ENCODE data around the gene KATNAL1.
"Not testable (repeated sequence)": the region's sequence is repeated elsewhere in the genome, so short reads cannot be mapped to it uniquely, and the experiment has no call there.

The KATNAL1 gene

GRCh38 chr13:30292325-30292724 is 15.0 kb downstream of the KATNAL1 start:
- no peak for DNase-seq (ENCODE audit: low read depth)

GRCh38 chr13:30290812-30291436 is 16.4 kb downstream of the KATNAL1 start:
- no peak for DNase-seq (ENCODE audit: low read depth)

DNA sequence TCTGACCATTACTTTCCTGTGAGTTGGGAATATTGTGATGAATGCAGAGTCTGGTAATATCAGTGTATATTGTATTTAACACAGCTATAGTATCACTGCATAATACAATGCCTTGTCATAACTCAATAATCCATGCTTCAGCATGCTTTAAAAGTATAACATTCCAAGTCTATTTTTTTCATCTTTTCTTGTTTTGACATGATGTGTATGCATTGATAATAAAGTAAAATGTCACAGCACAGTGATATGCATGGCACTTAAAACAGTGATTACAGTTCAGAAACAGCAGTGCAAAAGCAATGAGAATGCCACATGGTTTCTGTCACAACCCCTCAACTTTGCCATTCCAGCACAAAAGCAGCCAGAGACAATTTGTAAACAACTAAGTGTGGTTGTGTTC is 17.8 kb downstream of the KATNAL1 start:
- no peak for DNase-seq (ENCODE audit: low read depth)

DNA sequence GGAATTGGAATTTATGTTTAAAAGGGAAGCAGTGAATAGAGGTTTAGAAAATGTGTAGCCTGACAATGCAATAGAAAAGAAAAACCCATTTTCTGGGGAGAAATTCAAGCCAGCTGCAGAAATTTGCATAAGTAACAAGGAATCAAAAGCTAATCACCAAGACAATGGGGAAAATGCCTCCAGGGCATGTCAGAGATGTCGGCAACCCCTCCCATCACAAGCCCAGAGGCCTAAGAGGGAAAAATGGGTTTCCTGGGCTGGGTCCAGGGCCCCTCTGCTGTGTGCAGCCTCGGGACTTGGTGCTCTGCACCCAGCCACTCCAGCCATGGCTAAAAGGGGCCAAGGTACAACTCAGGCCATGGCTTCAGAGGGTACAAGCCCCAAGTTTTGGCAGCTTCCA is 21.3 kb downstream of the KATNAL1 start:
- DNase-seq (ENCODE audit: low read depth), result not testable (repeated sequence)

- no peak for DNase-seq (ENCODE audit: low read depth)
Measured at GRCh38 chr13:30276178-30276577, 31.2 kb downstream of the KATNAL1 start.

- DNase-seq (ENCODE audit: low read depth), result no peak
Measured at GRCh38 chr13:30274083-30274482, 33.3 kb downstream of the KATNAL1 start.

DNA sequence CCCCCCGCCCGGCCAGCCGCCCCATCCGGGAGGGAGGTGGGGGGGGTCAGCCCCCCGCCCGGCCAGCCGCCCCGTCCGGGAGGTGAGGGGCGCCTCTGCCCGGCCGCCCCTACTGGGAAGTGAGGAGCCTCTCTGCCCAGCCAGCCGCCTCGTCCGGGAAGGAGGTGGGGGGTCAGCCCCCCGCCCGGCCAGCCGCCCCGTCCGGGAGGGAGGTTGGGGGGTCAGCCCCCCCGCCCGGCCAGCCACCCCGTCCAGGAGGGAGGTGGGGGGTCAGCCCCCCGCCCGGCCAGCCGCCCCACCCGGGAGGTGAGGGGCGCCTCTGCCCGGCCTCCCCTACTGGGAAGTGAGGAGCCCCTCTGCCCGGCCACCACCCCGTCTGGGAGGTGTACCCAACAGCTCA is 37.3 kb downstream of the KATNAL1 start:
- not testable (repeated sequence) for DNase-seq (ENCODE audit: low read depth)

- DNase-seq (ENCODE audit: low read depth), result no peak
Measured at GRCh38 chr13:30268673-30269072, 38.7 kb downstream of the KATNAL1 start.

- DNase-seq (ENCODE audit: low read depth), result no peak
Measured at GRCh38 chr13:30266756-30267155, 40.6 kb downstream of the KATNAL1 start.

DNA sequence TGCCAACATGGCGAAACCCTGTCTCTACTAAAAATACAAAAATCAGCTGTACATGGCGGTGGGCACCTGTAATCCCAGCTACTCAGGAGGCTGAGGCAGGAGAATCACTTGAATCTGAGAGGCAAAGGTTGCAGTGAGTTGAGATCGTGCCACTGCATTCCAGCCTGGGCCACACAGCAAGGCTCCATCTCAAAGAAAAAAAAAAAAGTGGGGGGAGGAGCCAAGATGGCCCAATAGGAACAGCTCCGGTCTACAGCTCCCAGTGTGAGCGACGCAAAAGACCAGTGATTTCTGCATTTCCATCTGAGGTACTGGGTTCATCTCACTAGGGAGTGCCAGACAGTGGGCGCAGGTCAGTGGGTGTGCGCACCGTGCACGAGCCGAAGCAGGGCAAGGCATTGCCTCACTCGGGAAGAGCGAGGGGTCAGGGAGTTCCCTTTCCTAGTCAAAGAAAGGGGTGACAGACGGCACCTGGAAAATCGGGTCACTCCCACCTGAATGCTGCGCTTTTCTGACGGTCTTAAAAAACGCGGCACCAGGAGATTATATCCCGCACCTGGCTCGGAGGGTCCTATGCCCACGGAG is 48.1 kb downstream of the KATNAL1 start:
- not testable (repeated sequence) for DNase-seq (ENCODE audit: low read depth)

DNA sequence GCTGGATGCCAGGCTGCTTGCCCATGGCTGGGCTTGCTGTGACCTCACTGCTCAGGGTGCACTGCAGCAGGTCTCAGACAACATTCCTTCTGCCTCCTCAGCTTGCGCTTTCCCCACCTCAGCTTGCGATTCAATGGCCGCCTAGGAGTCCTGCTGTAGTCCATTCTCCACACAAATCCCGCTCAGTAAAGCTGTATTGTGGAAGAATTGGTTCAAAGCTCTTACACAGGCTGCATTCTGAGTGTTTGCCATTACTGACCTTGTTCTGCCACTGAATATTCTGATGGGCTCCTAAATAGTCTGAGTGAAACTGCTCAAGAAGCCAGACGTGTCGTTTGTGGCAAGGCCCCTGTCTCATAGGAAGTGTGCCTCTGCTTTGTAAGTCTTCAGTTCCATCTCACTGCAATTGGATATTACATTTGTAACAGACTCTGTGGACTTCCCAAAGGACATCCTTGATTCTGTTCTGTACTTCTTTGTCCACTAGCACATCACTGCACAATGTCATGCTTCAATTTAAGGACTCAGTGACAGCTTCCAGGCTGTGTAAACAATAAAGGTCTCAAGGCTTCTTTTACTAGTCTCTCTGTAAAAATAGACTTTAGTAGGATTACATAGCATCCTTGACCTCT is 49.8 kb downstream of the KATNAL1 start:
- no peak for DNase-seq (ENCODE audit: low read depth)

DNA sequence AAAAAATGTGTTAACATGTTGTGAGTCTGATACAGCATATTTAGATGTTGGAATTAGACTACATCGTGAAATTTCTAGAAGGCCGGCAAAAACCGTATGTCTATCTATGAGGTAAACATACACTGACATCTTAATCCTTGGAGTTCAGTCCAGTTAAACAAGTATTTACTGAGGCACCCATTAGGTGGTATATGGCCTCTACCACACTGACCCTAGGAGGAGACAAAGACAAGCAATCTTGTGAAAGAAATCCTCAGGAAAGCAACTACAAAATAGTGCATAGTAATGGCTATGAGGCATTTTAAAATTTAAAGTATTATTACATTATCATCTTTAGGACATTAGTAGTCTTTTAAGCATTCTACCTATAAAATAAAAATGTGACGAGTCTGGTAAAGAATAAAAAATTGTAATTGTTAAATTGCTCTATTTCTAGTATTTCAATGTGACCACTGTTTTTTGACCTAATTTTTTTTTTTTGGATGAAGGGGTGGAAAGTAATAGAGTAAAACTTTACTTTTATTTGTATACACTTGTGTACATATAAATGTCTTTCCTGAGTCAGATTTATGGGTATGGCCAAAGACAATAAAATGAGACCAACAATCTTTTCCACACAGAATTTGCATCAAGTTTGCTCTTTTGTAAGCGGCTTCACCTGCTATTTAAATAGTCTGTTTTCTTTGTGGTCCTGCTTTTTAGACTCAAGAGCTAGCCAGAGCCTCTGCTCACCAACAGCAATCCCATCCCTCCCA is 50.5 kb downstream of the KATNAL1 start:
- peak; percentile 12 for DNase-seq (ENCODE audit: low read depth)

DNA sequence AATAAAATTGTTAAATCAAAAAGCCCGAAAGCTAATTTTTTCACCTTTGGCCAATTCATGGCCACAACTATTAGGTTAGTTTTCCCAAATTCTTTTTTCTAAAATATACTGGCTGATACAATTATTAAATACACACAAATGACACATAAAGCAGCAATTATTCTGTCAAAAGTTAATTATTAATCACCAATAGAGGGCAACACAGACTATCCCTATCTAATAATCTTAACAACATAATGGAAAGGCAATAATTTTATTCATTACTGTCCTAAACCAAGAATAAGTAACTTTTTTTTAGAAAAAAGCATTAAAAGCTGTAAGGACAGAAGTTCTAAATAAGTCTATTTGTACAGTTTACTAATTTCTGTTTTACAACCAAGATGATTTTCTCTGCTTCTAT is 51.7 kb downstream of the KATNAL1 start:
- DNase-seq (ENCODE audit: low read depth), result no peak

GRCh38 chr13:30253830-30254229 is 53.5 kb downstream of the KATNAL1 start:
- DNase-seq (ENCODE audit: low read depth), result no peak

GRCh38 chr13:30247406-30247805 is 59.9 kb downstream of the KATNAL1 start:
- DNase-seq (ENCODE audit: low read depth), result no peak

GRCh38 chr13:30241532-30241931 is 65.8 kb downstream of the KATNAL1 start:
- DNase-seq (ENCODE audit: low read depth), result no peak

GRCh38 chr13:30240608-30241007 is 66.7 kb downstream of the KATNAL1 start:
- DNase-seq (ENCODE audit: low read depth), result no peak

DNA sequence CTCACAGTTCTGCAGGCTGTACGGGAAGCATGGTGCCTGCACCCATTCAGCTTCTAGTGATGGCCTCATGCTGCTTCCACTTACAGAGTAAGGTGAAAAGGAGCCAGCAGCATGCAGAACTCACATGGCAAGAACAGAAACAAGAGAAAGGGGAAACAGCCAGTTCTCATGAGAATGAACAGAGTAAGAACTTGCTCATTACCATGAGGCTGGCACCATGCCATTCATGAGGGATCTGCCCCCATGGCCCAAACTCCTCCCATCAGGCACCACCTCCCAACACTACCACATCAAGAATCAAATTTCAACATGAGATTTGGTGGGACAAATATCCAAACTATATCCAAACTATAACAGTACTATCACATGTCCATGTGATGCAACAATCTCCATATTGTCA is 72.1 kb downstream of the KATNAL1 start:
- DNase-seq (ENCODE audit: low read depth), result no peak

DNA sequence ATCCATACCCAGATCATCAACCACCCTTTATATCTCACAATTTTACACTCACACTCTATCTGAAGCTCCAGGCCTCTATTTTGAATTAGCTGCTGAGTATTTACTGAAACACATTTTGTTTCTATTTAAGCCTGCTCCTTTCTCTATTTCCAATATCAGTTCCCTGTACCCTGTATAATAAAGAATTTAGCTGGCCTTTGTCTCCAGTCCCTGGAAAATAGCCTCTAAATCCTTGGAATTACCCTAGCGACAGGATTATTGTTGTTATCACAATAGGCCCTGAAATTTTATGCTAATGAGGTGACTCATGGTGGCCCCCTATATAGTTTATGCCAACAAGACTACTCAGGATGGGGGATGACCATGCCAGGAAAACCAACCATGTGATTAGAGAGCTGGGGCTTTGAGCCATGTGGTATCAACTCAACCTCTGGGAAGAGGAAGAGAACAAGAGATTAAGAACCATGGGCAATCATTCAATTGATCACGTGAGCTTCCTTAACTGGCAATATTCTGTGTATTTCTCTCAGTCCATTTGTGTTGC is 72.7 kb downstream of the KATNAL1 start:
- no peak for DNase-seq (ENCODE audit: low read depth)

DNA sequence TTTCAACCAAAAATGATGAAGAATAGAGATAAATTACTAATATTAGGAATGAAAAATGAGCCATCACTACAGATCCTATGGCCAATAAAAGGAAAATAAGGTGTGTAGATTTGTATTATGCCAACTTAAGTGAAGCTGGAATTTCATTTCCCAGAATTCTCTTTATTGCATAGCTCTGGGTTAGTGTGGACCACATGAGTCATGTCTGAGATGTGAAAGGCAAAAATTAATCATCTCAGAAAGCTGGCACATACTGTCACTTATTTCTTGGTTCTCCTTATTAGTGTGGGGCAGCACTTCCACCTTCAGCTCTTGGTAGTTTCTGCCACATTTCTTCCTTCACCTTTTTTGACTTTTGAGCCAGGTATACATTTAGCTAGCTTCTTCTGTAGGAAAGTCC is 82.6 kb downstream of the KATNAL1 start:
- peak; percentile 8 for DNase-seq (ENCODE audit: low read depth)

DNA sequence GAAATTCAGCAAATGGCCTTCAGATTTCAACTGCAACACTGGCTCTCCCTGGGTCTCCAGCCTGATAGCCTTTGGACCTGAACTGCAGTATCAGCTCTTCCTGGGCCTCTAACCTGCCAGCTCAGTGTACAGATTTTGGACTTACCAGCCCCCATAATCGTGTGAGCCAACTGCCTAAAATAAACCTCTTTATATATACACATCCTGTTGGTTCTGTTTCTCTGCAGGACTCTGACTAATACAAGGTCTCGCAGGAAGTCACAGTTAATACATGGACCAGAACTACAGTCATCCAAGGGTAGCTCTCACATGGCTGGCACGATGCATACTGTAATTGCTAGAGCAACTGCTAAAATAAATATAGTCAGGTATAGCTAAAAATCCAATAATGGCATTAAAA is 85.1 kb downstream of the KATNAL1 start:
- DNase-seq (ENCODE audit: low read depth), result no peak

DNA sequence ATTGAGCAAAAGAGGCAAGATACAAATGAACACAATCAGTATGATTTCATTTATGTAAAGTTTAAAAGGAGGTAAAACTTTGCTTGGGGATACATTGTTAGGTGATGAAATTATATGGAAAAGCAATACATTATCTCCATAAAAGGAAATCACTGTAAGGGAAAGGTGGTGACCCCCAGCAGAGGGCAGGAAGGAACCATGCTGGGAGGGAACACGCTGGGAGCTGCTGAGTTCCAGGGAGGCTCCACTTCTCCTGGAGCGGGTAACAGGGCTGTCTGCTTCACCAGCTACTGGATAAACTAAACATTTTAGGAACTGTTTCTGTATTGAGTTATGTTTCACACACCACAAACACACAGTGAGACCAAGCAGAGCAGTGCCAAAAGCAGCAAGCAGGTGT is 91.2 kb downstream of the KATNAL1 start:
- DNase-seq (ENCODE audit: low read depth), result no peak

DNA sequence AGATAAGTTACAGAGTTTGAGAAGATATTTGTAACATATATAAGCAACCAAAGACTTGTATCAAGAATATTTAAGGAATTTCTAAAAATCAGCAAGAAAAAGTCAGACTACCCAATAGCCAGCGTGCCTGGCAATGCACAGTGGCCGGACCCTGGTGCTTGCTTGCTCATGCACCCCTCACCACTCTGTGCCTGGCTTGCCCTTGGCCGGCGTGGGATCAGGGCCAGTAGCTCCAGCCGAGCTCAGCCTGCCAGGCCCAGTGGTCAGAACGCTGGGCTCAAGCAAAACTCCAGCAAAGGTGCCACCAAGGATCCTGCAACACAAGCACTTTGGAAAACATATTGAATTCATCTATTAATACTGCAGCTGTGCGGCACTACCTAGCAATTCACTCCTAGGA is 95.1 kb downstream of the KATNAL1 start:
- no peak for DNase-seq (ENCODE audit: low read depth)

All from GM04504 (cell line).